ENCODE measurements around the gene GOLGA8N. TPM values are rescaled to one million over a fixed set of nuclear protein-coding genes. Genes with fewer than 3 reads are reported as not detected.

The GOLGA8N gene
- total RNA-seq, 1 donor from 2014 or later = 31.3 TPM

DNA sequence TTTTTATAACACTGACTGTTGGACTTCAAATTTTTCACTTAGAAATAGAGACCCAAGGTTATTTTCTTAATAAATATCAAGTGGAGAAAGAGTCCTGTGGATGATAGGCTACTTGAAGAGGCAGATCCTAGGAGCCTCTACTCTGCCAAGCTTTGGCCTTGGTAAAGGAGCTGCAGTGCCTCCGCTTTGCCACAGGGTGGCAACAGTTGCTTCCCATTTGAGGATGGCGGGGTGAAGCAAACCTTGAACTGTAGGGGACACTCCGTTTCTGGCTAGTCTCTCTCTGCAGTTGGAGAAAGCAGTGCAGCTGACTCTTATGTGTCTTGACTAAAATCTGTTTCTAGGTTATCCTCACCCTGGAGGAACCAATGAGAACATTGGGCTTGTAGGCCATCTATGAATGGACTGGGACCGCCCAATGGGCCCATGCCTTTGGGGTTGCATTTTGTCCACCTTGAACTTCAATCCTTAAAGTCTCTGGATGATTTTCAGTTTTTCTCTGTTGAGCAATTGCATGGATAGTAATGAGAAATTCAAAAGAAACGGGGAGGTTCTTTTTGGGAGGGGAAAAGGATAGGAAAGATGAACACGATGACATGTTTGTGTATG lies 58.1 kb downstream of the GOLGA8N start:
- intact Hi-C loops (cut with micrococcal nuclease) = loop anchor here (1.0 kb wide), 1 partner anchor 344 kb away; no protein-coding TSS in a partner anchor

DNA sequence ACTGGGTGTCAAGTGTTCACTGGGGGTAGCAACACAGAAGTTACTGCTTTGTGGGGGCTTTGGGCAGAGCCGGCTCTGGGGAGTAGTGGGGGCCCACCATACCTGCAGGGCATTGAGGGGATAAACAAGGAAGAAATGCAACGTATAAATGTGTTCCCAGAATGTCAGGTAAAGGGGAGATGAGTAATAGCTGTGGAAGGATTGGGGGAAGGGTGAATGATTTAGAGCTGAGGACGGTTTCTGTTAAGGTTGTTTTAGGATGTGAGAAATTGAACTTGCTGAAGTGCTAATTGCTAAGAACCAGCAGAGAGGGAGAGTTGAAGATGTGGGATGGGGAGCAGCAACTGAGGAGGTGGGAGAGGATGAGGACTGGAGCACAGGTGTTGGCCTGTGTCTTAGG lies 58.9 kb downstream of the GOLGA8N start:
- intact Hi-C loops (cut with micrococcal nuclease) = no loop called here

DNA sequence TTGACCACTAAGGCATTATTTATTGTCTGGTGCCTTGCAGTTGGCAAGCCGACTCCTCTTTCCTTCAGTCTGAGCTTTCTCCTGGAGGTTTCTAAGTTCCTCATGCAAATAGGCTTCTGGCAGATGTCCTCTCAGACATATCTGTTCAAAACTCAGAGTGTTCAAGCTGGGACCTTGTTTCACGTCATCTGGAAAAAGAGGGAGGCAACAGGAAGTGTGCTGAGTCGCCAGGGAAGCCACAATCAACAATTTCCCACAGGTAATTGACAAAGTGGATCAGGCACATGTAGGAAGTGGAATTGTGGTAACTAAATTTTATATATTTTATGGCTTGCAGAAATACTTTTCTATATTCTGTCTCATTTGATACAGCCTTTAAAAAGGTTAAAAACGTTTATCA lies 62.8 kb downstream of the GOLGA8N start:
- intact Hi-C loops (cut with micrococcal nuclease) = no loop called here

DNA sequence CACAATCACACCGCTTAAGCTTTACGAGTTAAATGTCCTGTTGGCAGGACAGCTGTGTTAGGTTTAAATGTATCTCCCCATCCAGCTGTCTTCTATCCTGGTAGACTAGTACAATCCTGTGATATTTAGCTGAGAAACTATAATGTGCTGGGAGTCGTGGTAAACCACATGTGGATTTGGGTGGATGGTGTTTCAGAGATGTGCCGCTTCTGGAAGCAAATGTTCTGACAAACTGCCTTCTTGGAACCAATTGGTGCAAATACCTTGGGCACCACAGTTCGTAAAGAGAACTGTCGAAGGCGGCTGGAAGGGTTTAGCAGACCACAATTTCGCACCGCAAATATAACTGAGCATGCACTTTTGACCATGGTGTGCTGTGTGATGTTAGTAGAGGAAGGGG lies 63.2 kb downstream of the GOLGA8N start:
- intact Hi-C loops (cut with micrococcal nuclease) = no loop called here

Other genes starting within 250 kb of the GOLGA8N start
- gene GOLGA8K, start 190.2 kb upstream of the GOLGA8N start, total RNA-seq = 0.61 and 0.88 TPM in 2 replicates
- gene GOLGA8O, start 137.8 kb upstream of the GOLGA8N start, total RNA-seq = 7.6 and 9.4 TPM in 2 replicates
- gene ARHGAP11A, start 22.0 kb downstream of the GOLGA8N start, total RNA-seq = 99.2 and 102 TPM in 2 replicates
- gene SCG5, start 48.3 kb downstream of the GOLGA8N start, total RNA-seq = 2.2 and 2.8 TPM in 2 replicates
- gene GREM1, start 124.5 kb downstream of the GOLGA8N start, total RNA-seq = not detected in 2 replicates

Measured in T-helper 1 cell treated with Interleukin-12 subunit alpha and Interleukin-12 subunit beta and Interleukin-4 antibody, amounts not matched to agents 30 ng/mL and 1 ng/mL, for 36 hours (primary cell).